ACHN (cell line): ENCODE measurements around the gene MILR1.
"Not testable (repeated sequence)": the region's sequence is repeated elsewhere in the genome, so short reads cannot be mapped to it uniquely, and the experiment has no call there.

Experiments used
- DNase-seq: peaks from one replicate; pipeline ENCODE4 v3.0.0-alpha.2; 2015
- in situ Hi-C: cut with HindIII; loops from 2 replicates; pipeline ENCODE4 v1.10.0; 2017; ENCODE audit warnings: low sequenced_read_pairs, low pct_ligation_motif_present, low pct_unique_long_range_greater_than_20kb

MILR1 gene

GRCh38 chr17:64448665-64449512, at the start of gene MILR1:
MILR1 (plus strand) TSS chr17:64449115; CDS start chr17:64449169, 54 bp downstream.
- in situ Hi-C loops = no loop called here
- no peak for DNase-seq

GRCh38 chr17:64399767-64400156, 49.2 kb upstream of the MILR1 start:
- in situ Hi-C loops = no loop called here
- no peak for DNase-seq

- in situ Hi-C loops = no loop called here
- DNase-seq = no peak
These were observed 48.3 kb upstream of the MILR1 start for GRCh38 chr17:64400642-64401041.

- in situ Hi-C loops = no loop called here
- DNase-seq = no peak
These were observed 47.6 kb upstream of the MILR1 start for GRCh38 chr17:64401244-64401860.

- in situ Hi-C loops = no loop called here
- DNase-seq = no peak
These were observed 47.0 kb upstream of the MILR1 start for GRCh38 chr17:64401941-64402340.

- in situ Hi-C loops = no loop called here
- no peak for DNase-seq
These were observed 46.4 kb upstream of the MILR1 start for GRCh38 chr17:64402469-64402868.

GRCh38 chr17:64403881-64404460, 44.9 kb upstream of the MILR1 start:
- no peak for DNase-seq
- in situ Hi-C loops = no loop called here

- DNase-seq = no peak
These were observed 42.4 kb upstream of the MILR1 start for GRCh38 chr17:64406321-64407200.

GRCh38 chr17:64410750-64411490, 38.0 kb upstream of the MILR1 start:
- no peak for DNase-seq
- in situ Hi-C loops = no loop called here

More at GRCh38 chr17:64406321-64407200, 42.4 kb upstream of the MILR1 start:
- in situ Hi-C loops = no loop called here

- in situ Hi-C loops = no loop called here
- no peak for DNase-seq
These were observed 36.7 kb upstream of the MILR1 start for GRCh38 chr17:64411999-64412771.

- in situ Hi-C loops = no loop called here
- no peak for DNase-seq
These were observed 36.0 kb upstream of the MILR1 start for GRCh38 chr17:64412944-64413381.

- no peak for DNase-seq
These were observed 35.4 kb upstream of the MILR1 start for GRCh38 chr17:64413513-64413912.

GRCh38 chr17:64418506-64419339, 30.2 kb upstream of the MILR1 start:
- in situ Hi-C loops = no loop called here
- peak; percentile 63 for DNase-seq

More at GRCh38 chr17:64413513-64413912, 35.4 kb upstream of the MILR1 start:
- in situ Hi-C loops = no loop called here

- in situ Hi-C loops = no loop called here
- peak; percentile 78 for DNase-seq
These were observed 28.7 kb upstream of the MILR1 start for GRCh38 chr17:64420143-64420670.

- DNase-seq, in situ Hi-C loops: not testable (repeated sequence)
These were observed 26.8 kb upstream of the MILR1 start for GRCh38 chr17:64422121-64422520.

GRCh38 chr17:64423881-64424280, 25.0 kb upstream of the MILR1 start:
- in situ Hi-C loops = no loop called here
- no peak for DNase-seq
